GM19099 (cell line): ENCODE results near the gene KRT77.

Experiments
- POLR2A ChIP-seq: IDR thresholded peaks from 3 replicates; pipeline ENCODE4 v1.6.1; 2011; ENCODE audit warnings: low read depth; ENCODE audit not compliant: insufficient read length; ENCODE audit errors: extremely low read depth

Gene KRT77

DNA sequence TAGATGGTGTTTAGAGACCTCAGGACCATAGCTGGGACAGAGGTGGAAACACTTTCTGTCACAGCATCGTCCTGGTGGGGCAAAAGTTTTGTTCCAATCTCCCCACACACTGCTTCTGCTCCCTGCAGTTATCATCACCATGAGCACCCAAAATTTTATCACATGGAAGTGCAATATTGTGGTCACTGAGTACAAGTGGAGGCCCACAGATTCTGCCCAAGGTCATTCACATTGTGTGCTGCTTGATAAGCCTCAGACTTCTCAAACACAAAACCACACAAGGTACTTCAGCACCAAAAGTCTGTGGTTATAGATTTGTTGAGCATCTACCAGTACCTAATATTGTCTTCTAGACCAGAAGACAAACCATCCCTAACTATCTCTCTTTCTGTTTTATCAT lies 554 bp upstream of the KRT77 start:
- TF ChIP-seq POLR2A, result no peak

DNA sequence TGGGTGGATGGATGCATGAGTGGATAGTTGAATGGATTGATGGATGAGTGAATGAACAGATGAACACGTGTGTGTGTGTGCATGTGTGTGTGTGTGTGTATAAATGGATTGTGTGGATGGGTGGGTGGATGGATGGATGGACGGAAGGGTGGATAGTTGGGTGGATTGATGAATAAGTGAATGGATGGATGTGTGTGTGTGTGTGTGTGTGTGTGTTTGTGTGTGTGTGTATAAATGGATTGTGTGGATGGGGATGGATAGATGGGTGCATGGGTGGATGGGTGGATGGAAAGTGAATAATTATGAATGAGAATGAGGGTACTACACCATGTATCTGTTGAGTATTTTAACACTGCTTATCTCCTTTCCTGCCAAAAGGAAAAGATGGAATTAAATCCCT lies 986 bp downstream of the KRT77 start:
- no peak for TF ChIP-seq POLR2A

DNA sequence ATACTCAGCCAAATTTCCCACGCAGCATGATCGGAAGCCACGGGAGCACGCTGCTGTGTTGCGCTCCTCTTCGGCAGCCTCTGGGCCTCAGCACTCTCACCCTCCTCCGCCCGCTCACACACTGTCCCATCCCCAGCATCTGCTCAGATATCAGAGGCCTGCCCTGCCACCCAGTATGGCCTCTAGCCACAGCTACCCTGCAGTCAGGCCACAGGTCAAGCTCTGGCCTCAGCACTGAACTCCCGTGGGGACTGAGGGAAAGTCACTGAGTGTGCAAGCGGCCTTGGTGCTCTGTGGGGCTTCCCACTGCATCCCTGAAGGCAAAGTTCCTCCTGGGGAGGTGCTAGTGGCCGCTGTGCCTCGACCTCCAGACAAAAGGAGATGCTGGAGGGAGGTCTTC lies 2.0 kb downstream of the KRT77 start:
- TF ChIP-seq POLR2A, result no peak

DNA sequence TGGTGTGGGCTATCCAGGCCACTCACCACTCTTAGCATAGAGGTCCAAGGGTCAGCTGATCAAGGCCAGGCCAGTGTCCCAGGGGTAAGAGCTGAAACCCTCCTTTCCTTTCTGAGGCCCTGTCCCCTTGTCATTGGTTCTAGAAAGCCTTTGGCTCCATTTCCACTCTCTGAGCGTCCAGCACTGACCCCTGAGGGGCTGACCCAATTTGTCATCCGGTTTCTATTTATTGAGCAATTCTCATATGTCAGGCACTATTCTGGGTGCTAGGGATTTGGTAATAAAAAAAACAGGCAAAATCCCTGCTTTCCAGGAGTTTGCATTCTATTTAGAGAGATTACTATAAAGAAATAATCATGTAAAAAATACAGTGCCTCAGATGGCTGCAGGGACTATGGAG lies 3.4 kb downstream of the KRT77 start:
- no peak for TF ChIP-seq POLR2A

DNA sequence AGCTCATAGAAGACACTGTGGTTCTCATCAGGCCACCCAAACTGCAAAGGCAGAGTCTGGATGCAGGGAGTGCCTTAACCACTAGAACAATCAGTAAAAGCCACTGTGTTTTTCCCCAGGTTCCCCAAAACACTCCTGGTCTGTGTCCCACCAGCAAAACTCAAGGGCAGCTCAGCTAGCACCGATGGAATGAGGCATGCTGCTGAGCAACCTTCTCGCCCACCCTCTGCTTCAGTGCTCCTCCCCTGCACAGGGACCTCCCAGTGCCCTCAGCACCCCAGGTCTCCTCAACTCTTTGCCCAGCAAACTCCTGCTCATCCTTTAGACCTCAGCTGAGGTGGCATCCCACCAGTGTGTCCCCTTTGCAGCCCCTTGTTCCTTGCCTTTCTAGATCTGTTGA lies 4.0 kb downstream of the KRT77 start:
- TF ChIP-seq POLR2A, result no peak

DNA sequence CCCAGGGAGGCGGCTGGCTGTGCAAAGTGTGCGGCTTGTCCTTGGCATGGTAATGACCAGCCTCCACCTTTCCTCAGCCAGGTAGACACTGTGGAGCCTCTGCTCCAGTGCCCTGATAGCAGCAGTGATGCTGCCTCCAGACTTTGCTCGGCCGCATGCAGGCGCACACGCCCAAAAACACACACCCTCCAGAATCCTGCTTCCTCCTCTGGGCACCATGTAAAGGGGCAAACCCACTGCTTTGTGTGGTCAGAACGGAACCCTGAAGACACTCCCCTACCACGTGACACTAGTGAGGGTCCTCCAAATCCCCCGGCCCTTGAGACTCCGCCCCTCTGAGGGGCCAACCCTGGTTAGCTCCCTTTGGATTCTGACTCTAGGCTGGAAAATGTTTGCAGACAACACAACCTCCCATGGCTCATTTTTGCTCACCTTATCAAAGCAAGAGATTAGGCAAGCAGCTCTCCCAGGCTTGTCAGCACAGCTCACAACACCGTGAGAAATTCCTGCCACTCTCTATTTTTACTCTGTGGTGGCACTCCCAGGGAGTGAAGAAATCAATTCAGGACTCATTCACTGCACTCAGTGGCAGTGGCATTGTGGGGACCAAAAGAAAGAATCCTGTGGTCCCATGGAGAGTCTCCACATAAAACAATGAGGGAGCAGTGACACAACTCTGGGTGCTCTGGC lies 4.5 kb downstream of the KRT77 start:
- no peak for TF ChIP-seq POLR2A

DNA sequence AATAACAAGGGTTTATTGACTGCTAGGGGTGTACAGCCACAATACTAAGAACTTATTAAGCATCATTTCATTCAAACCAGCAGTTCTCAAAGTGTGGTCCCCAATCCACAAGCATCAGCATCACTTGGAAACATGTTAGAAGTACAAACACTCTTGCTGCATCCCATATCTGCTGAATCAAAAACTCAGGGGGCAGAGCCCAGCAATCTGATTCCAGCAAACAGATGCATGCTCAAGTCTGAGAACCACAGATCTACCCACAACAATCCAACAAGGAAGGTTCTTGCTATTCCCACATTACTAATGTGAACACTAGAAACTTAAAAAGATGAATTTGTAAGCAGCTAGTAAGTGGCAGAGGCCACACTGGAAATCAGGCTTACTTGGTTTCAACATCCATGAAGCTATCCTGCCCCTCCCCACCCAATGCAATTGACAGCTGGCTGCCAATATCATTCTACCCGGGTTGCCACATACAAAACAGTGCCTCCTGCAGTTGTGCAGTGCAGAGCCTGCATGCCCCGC lies 6.2 kb downstream of the KRT77 start:
- no peak for TF ChIP-seq POLR2A

DNA sequence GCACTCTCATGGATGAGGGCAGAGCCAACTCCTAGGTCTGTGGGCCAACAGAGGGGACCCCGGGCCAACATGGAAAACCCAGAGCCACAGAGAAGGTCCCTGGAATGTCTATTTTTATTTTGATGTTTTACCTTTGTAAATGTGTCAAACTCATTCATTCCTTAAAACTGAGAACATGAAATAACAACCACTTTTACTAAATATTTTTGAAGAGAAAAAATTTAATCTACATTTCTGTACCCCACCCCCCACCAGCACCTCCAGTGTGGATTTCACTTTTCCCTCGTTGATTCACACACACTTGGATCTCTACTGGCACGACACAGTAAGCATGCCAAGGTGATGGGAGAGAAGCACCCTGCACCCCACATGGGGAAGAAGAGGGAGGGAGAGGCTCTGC lies 6.7 kb downstream of the KRT77 start:
- TF ChIP-seq POLR2A, result no peak

DNA sequence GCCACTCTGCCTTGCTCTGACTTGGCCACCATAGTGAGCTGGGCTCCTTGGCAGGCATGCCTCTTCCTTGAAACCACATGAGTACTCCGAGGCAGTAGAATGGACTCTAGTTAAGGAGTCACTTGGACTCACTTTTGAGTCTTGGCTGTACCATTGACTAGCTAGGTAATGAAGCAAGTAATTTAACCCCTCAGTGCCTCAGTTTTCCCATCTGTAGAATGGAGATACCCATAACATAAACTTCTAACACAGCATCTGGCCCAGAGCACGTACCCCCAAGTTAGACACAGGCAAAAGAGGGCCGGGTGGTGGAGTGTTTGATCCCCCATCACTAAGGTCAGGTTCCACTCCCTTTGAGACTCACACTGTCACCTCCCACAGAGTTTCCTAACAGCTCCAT lies 8.3 kb downstream of the KRT77 start:
- no peak for TF ChIP-seq POLR2A

DNA sequence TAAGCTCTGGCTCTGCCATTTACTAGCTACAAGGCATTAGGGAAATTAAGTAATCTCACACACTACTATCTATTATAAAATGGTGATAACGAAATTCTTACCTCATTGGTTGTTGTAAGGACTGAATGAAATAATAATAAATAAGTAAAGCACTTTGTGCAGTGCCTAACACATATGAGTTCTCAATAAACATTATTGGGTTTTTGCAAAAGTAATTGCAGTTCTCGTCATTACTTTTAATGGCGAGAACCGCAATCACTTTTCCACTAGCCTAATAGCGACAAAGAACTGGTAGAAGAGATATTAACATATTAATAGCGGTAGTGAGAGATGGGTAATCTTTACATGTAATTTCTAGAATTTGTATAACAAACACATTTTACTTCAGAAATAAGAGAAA lies 9.2 kb downstream of the KRT77 start:
- no peak for TF ChIP-seq POLR2A

DNA sequence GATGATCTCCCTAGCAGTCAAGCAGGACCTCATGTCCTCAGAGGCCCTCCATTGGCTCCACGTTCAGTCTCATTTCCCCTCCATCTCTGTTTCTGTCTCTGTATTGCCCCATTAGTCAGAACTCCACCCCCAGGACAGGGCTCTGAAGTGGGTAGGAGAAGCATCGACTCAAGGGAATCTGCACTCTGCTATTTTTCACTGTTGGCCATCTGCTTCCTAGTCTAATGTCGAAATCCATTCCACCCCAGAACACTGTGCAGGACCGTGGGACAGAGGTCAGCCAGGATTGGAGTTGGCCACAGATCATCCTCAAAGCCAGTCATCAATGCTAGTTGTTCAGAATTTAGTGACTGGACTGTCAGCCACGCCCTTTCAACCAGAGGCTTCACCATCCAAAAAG lies 10.1 kb downstream of the KRT77 start:
- no peak for TF ChIP-seq POLR2A

DNA sequence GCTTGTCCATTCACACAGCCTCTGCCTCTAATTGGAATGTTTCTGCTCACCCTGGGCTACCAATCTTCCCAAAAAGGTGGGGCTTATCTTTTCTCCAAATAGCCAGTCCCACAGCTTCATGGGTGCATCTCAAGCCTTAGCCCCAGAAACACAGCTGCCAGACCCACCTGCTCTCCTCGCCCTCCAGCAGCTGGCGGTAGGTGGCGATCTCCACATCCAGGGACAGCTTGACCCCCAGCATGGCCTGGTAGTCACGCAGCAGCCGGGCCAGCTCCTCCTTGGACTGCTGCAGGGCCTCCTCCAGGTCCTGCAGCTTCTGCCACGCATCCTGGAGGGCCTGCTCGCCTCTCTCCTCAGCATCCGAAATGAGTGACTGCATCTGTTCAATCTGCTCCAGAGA lies 11.1 kb downstream of the KRT77 start:
- TF ChIP-seq POLR2A, result no peak

DNA sequence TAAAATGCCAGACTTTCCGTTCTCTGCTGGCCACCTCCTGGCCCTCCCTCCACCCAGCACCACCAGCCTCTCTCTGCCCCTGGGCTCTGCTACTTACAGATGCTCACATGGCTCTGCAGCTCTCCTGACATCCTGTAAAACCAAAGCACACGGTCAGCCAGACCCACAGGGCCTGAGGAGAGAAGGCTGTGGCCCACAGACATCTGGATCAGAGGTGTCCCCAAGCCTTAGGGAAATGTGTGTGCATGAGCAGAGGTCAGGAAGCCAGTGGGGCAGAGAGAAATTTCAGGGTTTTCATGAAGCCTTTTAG lies 11.5 kb downstream of the KRT77 start:
- no peak for TF ChIP-seq POLR2A

DNA sequence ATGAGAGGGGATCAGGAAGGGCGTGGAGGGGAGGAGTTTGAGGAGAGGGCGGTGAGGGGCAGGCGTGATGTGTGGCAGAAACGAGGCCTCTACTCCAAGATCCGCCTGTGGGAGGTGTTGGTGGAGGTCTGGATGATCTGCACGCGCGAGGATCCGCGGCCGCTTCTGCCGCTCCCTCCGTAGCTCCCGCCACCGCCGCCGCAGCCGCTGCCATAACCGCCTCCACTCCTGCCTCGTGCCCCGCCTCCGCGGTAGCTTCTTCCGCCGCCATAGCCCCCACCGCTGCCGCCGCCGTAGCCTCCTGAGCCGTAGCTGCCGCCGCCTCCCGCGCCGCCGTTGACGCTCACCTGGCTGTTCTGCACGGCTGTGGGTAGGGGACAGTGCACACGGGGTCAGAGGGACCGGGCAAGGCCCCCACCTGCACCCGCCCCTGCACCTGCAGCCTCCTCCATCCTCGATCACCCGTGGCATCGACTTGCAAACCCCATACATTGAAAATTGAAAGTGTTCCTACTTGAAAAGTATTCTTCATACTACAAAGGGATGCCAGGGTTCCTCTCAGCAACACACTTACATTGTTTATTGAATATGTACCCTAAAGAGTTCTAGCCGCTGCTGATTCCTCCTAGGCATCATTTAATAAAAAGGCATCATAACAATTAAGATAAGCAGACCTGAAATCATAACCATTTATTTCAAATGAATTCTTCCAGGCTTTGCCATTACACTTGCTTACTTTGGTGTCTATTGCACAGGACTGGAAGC lies 12.1 kb downstream of the KRT77 start:
- TF ChIP-seq POLR2A, result no peak

DNA sequence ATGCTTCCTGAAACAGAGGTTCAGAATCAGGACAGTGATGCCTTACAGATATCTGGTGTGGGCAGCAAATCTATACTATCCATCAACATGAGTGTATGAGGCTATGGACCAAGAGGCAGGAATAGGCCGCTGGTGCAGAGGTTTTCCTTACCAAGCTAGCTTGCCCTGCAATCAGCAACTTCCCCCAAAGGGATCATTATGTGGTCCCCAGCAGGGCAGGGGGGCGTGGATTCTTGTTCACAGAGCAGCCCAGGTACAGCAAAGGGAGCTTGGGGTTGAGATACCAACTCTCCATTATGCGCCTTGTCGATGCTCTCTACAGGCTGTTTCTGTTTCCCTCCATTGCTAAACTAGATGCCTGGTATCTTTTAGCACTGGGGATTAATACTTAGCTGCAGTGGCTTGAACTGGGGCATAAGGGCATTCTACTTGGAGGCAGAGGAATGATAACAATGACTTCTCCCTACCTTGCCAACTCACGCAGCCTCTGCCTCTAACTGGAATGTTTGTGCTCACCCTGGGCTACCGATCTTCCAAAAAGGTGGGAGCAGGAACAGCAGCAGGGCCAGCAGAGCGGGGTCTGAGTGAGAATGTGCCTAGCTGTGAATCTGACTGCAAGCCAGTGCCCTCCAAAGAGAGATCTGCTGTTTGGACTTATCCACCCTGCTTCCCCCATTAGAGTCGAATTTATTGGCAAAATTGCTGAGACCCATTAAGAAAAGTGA lies 12.8 kb downstream of the KRT77 start:
- no peak for TF ChIP-seq POLR2A

DNA sequence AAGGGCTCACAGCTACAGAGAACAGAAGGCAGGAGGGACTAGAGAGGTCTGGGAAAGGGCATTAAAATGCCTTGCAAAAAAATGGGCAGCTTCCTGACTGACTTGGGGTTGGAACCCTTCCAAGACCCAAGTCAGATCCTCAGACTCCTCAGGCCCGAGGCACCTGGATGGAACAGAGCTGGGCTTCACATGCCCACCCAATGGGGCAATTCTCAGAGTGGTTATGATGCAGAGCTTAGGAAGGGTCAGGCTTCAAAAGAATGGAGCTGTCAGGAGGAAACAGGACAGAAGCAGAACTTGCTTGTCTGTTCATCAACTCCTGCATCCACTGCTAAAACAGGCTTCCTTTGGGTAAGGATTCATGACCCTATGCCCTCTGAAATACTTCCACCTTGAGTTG lies 13.4 kb downstream of the KRT77 start:
- no peak for TF ChIP-seq POLR2A
